DOHH2 (cell line): ENCODE data around the gene LMCD1.

ENCODE experiments used
- H3F3A ChIP-seq: fragments of 200-600 bp; sonication (generic), shearing (Covaris generic); 2 replicates; pipeline ENCODE4 v1.6.0; 2016; ENCODE audit warnings: antibody characterized with exemption, mild to moderate bottlenecking; ENCODE audit not compliant: control insufficient read depth, insufficient read depth
- H3K27ac ChIP-seq: fragments of 200-600 bp; sonication (generic); 2 replicates; pipeline ENCODE4 v1.5.1; 2014; ENCODE audit warnings: low read depth, mild to moderate bottlenecking, low read length, moderate library complexity
- H3K27me3 ChIP-seq: fragments of 200-600 bp; sonication (generic); 2 replicates; pipeline ENCODE4 v1.6.1; 2014; ENCODE audit warnings: mild to moderate bottlenecking, low read length, mixed read lengths; ENCODE audit not compliant: control insufficient read depth
- H3K36me3 ChIP-seq: fragments of 200-600 bp; sonication (generic); 2 replicates; pipeline ENCODE4 v1.6.1; 2014; ENCODE audit warnings: mild to moderate bottlenecking, low read length, moderate library complexity, mixed read lengths; ENCODE audit not compliant: control insufficient read depth
- H3K4me1 ChIP-seq: fragments of 200-600 bp; sonication (generic); 2 replicates; pipeline ENCODE4 v1.6.1; 2014; ENCODE audit warnings: mild to moderate bottlenecking, low read length, mixed read lengths; ENCODE audit not compliant: control insufficient read depth
- H3K4me2 ChIP-seq: fragments of 200-600 bp; sonication (generic); 2 replicates; pipeline ENCODE4 v1.6.0; 2014; ENCODE audit warnings: mild to moderate bottlenecking, low read length, moderate library complexity
- H3K4me3 ChIP-seq: fragments of 200-600 bp; sonication (generic); 2 replicates; pipeline ENCODE4 v1.5.1; 2014; ENCODE audit warnings: mild to moderate bottlenecking, low read length, mixed read lengths
- H3K79me2 ChIP-seq: fragments of 200-600 bp; sonication (generic); 2 replicates; pipeline ENCODE4 v1.6.1; 2014; ENCODE audit warnings: mild to moderate bottlenecking, low read length, mixed read lengths; ENCODE audit not compliant: control insufficient read depth
- H3K9me2 ChIP-seq: fragments of 200-600 bp; sonication (generic); replicated peaks from 2 replicates; pipeline ENCODE4 v1.6.1; 2014; ENCODE audit warnings: mild to moderate bottlenecking, low read length, mixed read lengths; ENCODE audit not compliant: control insufficient read depth
- H3K9me3 ChIP-seq: fragments of 200-600 bp; sonication (generic); 2 replicates; pipeline ENCODE4 v1.6.1; 2014; ENCODE audit warnings: antibody characterized with exemption, low read length, mixed read lengths; ENCODE audit not compliant: control insufficient read depth, insufficient read depth
- H4K20me1 ChIP-seq: fragments of 200-600 bp; sonication (generic); 2 replicates; pipeline ENCODE4 v1.6.0; 2014; ENCODE audit warnings: low read depth, mild to moderate bottlenecking, antibody characterized with exemption, low read length, moderate library complexity; ENCODE audit not compliant: control insufficient read depth, insufficient read depth
- CTCF ChIP-seq: fragments of 200-600 bp; sonication (generic); IDR thresholded peaks from one replicate; pipeline ENCODE4 v1.5.1; 2014; ENCODE audit warnings: antibody characterized with exemption, mild to moderate bottlenecking, low read depth, low read length; ENCODE audit not compliant: poor library complexity, severe bottlenecking
- EZH2phosphoT487 ChIP-seq: fragments of 200-600 bp; sonication (generic); IDR thresholded peaks from 2 replicates; pipeline ENCODE4 v1.6.1; 2017; ENCODE audit warnings: borderline replicate concordance, mild to moderate bottlenecking, antibody characterized with exemption, low read length, moderate library complexity, mixed read lengths

Gene LMCD1

GRCh38 chr3:8474991-8475390 is 26.6 kb upstream of the LMCD1 start:
- TF ChIP-seq EZH2phosphoT487 (no peak), CTCF (no peak)
- no peak overlapping the region for H3K27ac ChIP-seq
- no peaks in the 10 kb centered on the region for H3F3A ChIP-seq
- no peaks in the 10 kb centered on the region for H3K4me1 ChIP-seq
- no peaks in the 10 kb centered on the region for H3K27me3 ChIP-seq
- no peaks in the 10 kb centered on the region for H3K79me2 ChIP-seq
- no peak overlapping the region for H3K4me2 ChIP-seq
- H4K20me1 ChIP-seq = no peaks in the 10 kb centered on the region
- H3K36me3 ChIP-seq = no peaks in the 10 kb centered on the region
- H3K9me3 ChIP-seq = no peaks in the 10 kb centered on the region
- no peaks in the 10 kb centered on the region for H3K9me2 ChIP-seq
- H3K4me3 ChIP-seq = no peak overlapping the region

GRCh38 chr3:8480699-8481098 is 20.9 kb upstream of the LMCD1 start:
- TF ChIP-seq CTCF = no peak
- no peak for TF ChIP-seq EZH2phosphoT487
- H3K27me3 ChIP-seq = no peaks in the 10 kb centered on the region
- no peaks in the 10 kb centered on the region for H3K9me3 ChIP-seq
- no peaks in the 10 kb centered on the region for H3K36me3 ChIP-seq
- no peak overlapping the region for H3K4me3 ChIP-seq
- H3K4me1 ChIP-seq = no peaks in the 10 kb centered on the region
- H4K20me1 ChIP-seq = no peaks in the 10 kb centered on the region
- no peaks in the 10 kb centered on the region for H3F3A ChIP-seq
- H3K79me2 ChIP-seq = no peaks in the 10 kb centered on the region
- no peaks in the 10 kb centered on the region for H3K9me2 ChIP-seq
- H3K27ac ChIP-seq = no peak overlapping the region
- H3K4me2 ChIP-seq = no peak overlapping the region

GRCh38 chr3:8481380-8481779 is 20.2 kb upstream of the LMCD1 start:
- no peaks in the 10 kb centered on the region for H3K27me3 ChIP-seq
- H3K4me2 ChIP-seq = no peak overlapping the region
- H3K36me3 ChIP-seq = no peaks in the 10 kb centered on the region
- H3K4me1 ChIP-seq = no peaks in the 10 kb centered on the region
- TF ChIP-seq CTCF (no peak), EZH2phosphoT487 (no peak)
- H3F3A ChIP-seq = no peaks in the 10 kb centered on the region
- no peaks in the 10 kb centered on the region for H3K9me2 ChIP-seq
- no peaks in the 10 kb centered on the region for H4K20me1 ChIP-seq
- H3K27ac ChIP-seq = no peak overlapping the region
- no peak overlapping the region for H3K4me3 ChIP-seq
- H3K79me2 ChIP-seq = no peaks in the 10 kb centered on the region
- no peaks in the 10 kb centered on the region for H3K9me3 ChIP-seq

GRCh38 chr3:8482263-8482662 is 19.4 kb upstream of the LMCD1 start:
- Histone ChIP-seq H3K4me1 (no peaks in the 10 kb centered on the region), H3K79me2 (no peaks in the 10 kb centered on the region), H4K20me1 (no peaks in the 10 kb centered on the region), H3K27me3 (no peaks in the 10 kb centered on the region), H3K4me3 (no peak overlapping the region), H3K27ac (no peak overlapping the region), H3F3A (no peaks in the 10 kb centered on the region), H3K4me2 (no peak overlapping the region), H3K9me3 (no peaks in the 10 kb centered on the region), H3K9me2 (no peaks in the 10 kb centered on the region), H3K36me3 (no peaks in the 10 kb centered on the region)
- no peak for TF ChIP-seq EZH2phosphoT487
